Mesendoderm (in vitro differentiated cells): ENCODE results near the gene ERG.
A peak's percentile ranks its signal among the peaks of the same experiment; 100 is the strongest.

ENCODE experiments used
- DNase-seq: peaks from one replicate; pipeline ENCODE4 v3.0.0; 2013
- H2AK5ac ChIP-seq: 2 replicates; pipeline ENCODE4 v1.6.1; 2013; ENCODE audit warnings: low read length, inconsistent platforms
- H2BK120ac ChIP-seq: 2 replicates; pipeline ENCODE4 v1.6.1; 2013; ENCODE audit warnings: low read depth, mild to moderate bottlenecking, low read length, moderate library complexity, mixed read lengths
- H2BK15ac ChIP-seq: replicated peaks from 2 replicates; pipeline ENCODE4 v1.6.1; 2013; ENCODE audit warnings: low read depth, mild to moderate bottlenecking, moderate library complexity
- H2BK5ac ChIP-seq: 2 replicates; pipeline ENCODE4 v1.6.1; 2013; ENCODE audit warnings: low read length, inconsistent platforms
- H3K18ac ChIP-seq: 2 replicates; pipeline ENCODE4 v1.6.1; 2013; ENCODE audit warnings: mild to moderate bottlenecking, low read length, mixed read lengths
- H3K23ac ChIP-seq: one replicate; pipeline ENCODE4 v1.6.1; 2013; ENCODE audit warnings: low read length
- H3K27ac ChIP-seq: 2 replicates; pipeline ENCODE4 v1.5.1; 2013; ENCODE audit warnings: low read depth, mild to moderate bottlenecking, inconsistent platforms, low read length, moderate library complexity
- H3K27me3 ChIP-seq: 2 replicates; pipeline ENCODE4 v1.6.1; 2013; ENCODE audit warnings: low read length, control low read depth, mild to moderate bottlenecking, inconsistent platforms; ENCODE audit not compliant: insufficient read depth, poor library complexity
- H3K36me3 ChIP-seq: 2 replicates; pipeline ENCODE4 v1.6.1; 2013; ENCODE audit warnings: low read length, inconsistent platforms; ENCODE audit not compliant: control insufficient read depth, insufficient read depth
- H3K4ac ChIP-seq: one replicate; pipeline ENCODE4 v1.6.1; 2013; ENCODE audit warnings: low read depth, mild to moderate bottlenecking, low read length, moderate library complexity
- H3K4me1 ChIP-seq: 2 replicates; pipeline ENCODE4 v1.6.1; 2013; ENCODE audit warnings: low read depth, low read length, inconsistent platforms; ENCODE audit not compliant: control insufficient read depth
- H3K4me2 ChIP-seq: 2 replicates; pipeline ENCODE4 v1.6.1; 2013; ENCODE audit warnings: low read length
- H3K4me3 ChIP-seq: 2 replicates; pipeline ENCODE4 v1.5.1; 2013; ENCODE audit warnings: mild to moderate bottlenecking, low read length
- H3K56ac ChIP-seq: one replicate; pipeline ENCODE4 v1.6.1; 2013; ENCODE audit warnings: low read length
- H3K79me1 ChIP-seq: 2 replicates; pipeline ENCODE4 v1.6.1; 2013; ENCODE audit warnings: low read length, inconsistent platforms
- H3K79me2 ChIP-seq: 2 replicates; pipeline ENCODE4 v1.6.1; 2013; ENCODE audit warnings: mild to moderate bottlenecking, low read length; ENCODE audit not compliant: control insufficient read depth, insufficient read depth
- H3K9ac ChIP-seq: 2 replicates; pipeline ENCODE4 v1.6.1; 2013; ENCODE audit warnings: low read length, inconsistent platforms
- H4K5ac ChIP-seq: one replicate; pipeline ENCODE4 v1.6.1; 2013; ENCODE audit warnings: low read length
- H4K8ac ChIP-seq: one replicate; pipeline ENCODE4 v1.6.1; 2013; ENCODE audit warnings: low read depth, mild to moderate bottlenecking, control low read depth, low read length, moderate library complexity
- WGBS: extraction: QIAGEN DNeasy Blood & Tissue Kit; methylation state at CpG from one replicate; pipeline ENCODE4 v1.1.7; 2013; ENCODE audit warnings: low lambda C conversion rate, missing lambda C conversion rate; ENCODE audit not compliant: insufficient coverage; ENCODE audit errors: extremely low coverage; 5-methylcytosine and 5-hydroxymethylcytosine counted together

Gene ERG

DNA sequence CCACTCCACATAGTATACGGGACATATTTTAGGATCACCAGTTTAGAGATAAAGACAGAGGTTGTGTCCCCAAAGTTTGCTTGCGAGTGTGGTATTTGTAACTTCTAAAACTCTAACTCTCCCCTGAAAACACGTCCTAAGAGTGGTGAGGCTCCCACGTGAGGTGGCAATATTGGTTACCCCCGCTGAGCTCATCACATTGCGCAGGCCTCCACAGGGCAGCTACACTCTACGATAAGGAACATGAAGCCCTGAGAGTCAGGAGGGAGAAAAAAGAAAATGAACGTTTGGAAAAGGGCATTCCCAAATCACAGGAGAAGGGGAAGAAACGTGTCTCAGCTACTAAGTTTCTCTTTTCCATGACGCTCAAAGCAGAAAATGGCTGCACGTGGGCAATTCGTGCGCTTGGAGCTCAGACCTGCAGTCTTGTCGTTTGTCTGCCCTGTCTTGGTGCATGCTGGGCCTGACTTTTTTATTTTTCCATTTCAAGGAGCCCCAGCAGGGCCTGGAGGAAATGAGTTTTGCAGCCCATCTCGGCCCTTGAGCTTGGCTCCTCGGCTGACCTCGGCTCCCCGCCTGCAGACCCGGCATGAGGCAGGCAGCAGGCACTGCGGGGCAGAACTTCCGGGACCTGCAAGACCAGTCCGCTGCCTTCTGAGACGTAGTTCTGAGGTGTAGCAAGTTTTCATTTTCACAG lies 25.7 kb downstream of the ERG start:
- H2AK5ac ChIP-seq: no peak overlapping the region
- no peaks in the 10 kb centered on the region for H3K79me2 ChIP-seq

DNA sequence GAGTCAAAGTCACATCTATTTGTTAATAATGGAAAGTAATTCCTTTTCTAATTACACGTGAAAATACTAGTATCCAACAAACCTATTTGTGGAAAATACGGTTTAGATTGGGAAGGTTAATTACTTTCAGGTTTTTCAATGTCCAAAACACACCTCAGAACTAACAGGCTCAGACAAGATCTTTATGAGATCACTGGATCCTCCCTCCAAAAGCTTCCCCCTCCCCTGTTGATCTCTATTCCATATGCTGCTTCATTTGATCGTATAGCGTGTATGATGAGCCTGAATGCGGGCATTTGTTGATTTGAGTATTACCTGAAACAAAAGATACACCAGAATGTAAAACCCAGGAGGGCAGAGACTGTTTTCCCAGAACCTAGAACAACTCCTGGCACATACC lies 26.5 kb downstream of the ERG start:
- no CpG with 5 or more reads among the region's 5 CpGs for WGBS
- no peak overlapping the region for H3K4me2 ChIP-seq

More for the DNA sequence above, 25.7 kb downstream of the ERG start:
- Histone ChIP-seq H3K56ac (peak overlapping the region; percentile 51), H3K27ac (no peak overlapping the region), H3K4me1 (peaks cover 9% of the 10 kb centered on the region), H3K23ac (no peak overlapping the region), H2BK15ac (no peak overlapping the region), H3K9ac (no peak overlapping the region), H3K18ac (no peak overlapping the region), H3K27me3 (no peaks in the 10 kb centered on the region), H2BK5ac (no peak overlapping the region), H4K5ac (peak overlapping the region; percentile 90), H3K4me2 (no peak overlapping the region), H3K36me3 (no peaks in the 10 kb centered on the region), H3K4ac (no peak overlapping the region), H4K8ac (no peak overlapping the region), H3K4me3 (no peak overlapping the region), H3K79me1 (no peaks in the 10 kb centered on the region), H2BK120ac (no peak overlapping the region)
- peak; percentile 58 for DNase-seq
- WGBS: no CpG with 5 or more reads among the region's 23 CpGs

GRCh38 chr21:38470755-38471154 lies 27.5 kb downstream of the ERG start:
- H3K27ac ChIP-seq: no peak overlapping the region
- no peak overlapping the region for H3K4me2 ChIP-seq
- DNase-seq: peak; percentile 29

More for the DNA sequence above, 26.5 kb downstream of the ERG start:
- no peak overlapping the region for H3K4ac ChIP-seq
- no peaks in the 10 kb centered on the region for H3K79me2 ChIP-seq
- H3K9ac ChIP-seq: no peak overlapping the region
- no peak overlapping the region for H2BK120ac ChIP-seq
- no peak overlapping the region for H2AK5ac ChIP-seq
- no peak overlapping the region for H3K23ac ChIP-seq
- no peak overlapping the region for H3K18ac ChIP-seq
- peaks cover 9% of the 10 kb centered on the region for H3K4me1 ChIP-seq
- no peak for DNase-seq
- H2BK5ac ChIP-seq: no peak overlapping the region
- no peak overlapping the region for H4K5ac ChIP-seq
- no peaks in the 10 kb centered on the region for H3K27me3 ChIP-seq
- H3K36me3 ChIP-seq: no peaks in the 10 kb centered on the region
- no peaks in the 10 kb centered on the region for H3K79me1 ChIP-seq
- no peak overlapping the region for H4K8ac ChIP-seq
- H2BK15ac ChIP-seq: no peak overlapping the region
- H3K4me3 ChIP-seq: no peak overlapping the region
- no peak overlapping the region for H3K56ac ChIP-seq
- no peak overlapping the region for H3K27ac ChIP-seq

GRCh38 chr21:38469642-38470041 lies 28.6 kb downstream of the ERG start:
- no peaks in the 10 kb centered on the region for H3K27me3 ChIP-seq
- no peak overlapping the region for H3K4me2 ChIP-seq
- H3K36me3 ChIP-seq: no peaks in the 10 kb centered on the region
- no peak overlapping the region for H3K9ac ChIP-seq
- H3K4ac ChIP-seq: no peak overlapping the region
- H3K18ac ChIP-seq: no peak overlapping the region
- no peak overlapping the region for H3K4me3 ChIP-seq
- no peak overlapping the region for H4K5ac ChIP-seq
- no peaks in the 10 kb centered on the region for H3K79me1 ChIP-seq
- H3K79me2 ChIP-seq: no peaks in the 10 kb centered on the region
- no peak overlapping the region for H2BK120ac ChIP-seq
- H3K27ac ChIP-seq: no peak overlapping the region
- H3K56ac ChIP-seq: no peak overlapping the region
- no peak overlapping the region for H2BK5ac ChIP-seq
- DNase-seq: no peak
- WGBS: no CpG with 5 or more reads among the region's 1 CpG
- H3K23ac ChIP-seq: no peak overlapping the region
- H2AK5ac ChIP-seq: no peak overlapping the region
- H2BK15ac ChIP-seq: no peak overlapping the region
- no peak overlapping the region for H4K8ac ChIP-seq
- peaks cover 8% of the 10 kb centered on the region for H3K4me1 ChIP-seq

More at GRCh38 chr21:38470755-38471154, 27.5 kb downstream of the ERG start:
- no peaks in the 10 kb centered on the region for H3K27me3 ChIP-seq
- H3K79me1 ChIP-seq: no peaks in the 10 kb centered on the region
- H3K23ac ChIP-seq: no peak overlapping the region
- H3K9ac ChIP-seq: no peak overlapping the region
- no peak overlapping the region for H3K4ac ChIP-seq
- H3K36me3 ChIP-seq: no peaks in the 10 kb centered on the region
- no peak overlapping the region for H3K4me3 ChIP-seq
- H2BK15ac ChIP-seq: no peak overlapping the region
- no peak overlapping the region for H4K5ac ChIP-seq
- no peaks in the 10 kb centered on the region for H3K79me2 ChIP-seq
- no peak overlapping the region for H2AK5ac ChIP-seq
- H2BK120ac ChIP-seq: no peak overlapping the region
- H3K56ac ChIP-seq: no peak overlapping the region
- 100% methylated on average over 1 of the region's 3 CpGs for WGBS
- no peak overlapping the region for H2BK5ac ChIP-seq
- H3K4me1 ChIP-seq: peaks cover 9% of the 10 kb centered on the region
- H3K18ac ChIP-seq: no peak overlapping the region
- H4K8ac ChIP-seq: no peak overlapping the region

- no peak overlapping the region for H2BK15ac ChIP-seq
- H2BK5ac ChIP-seq: no peak overlapping the region
- H3K27me3 ChIP-seq: no peaks in the 10 kb centered on the region
- H3K23ac ChIP-seq: no peak overlapping the region
- H2BK120ac ChIP-seq: no peak overlapping the region
- H3K27ac ChIP-seq: no peak overlapping the region
- no CpG with 5 or more reads among the region's 4 CpGs for WGBS
- H3K4me3 ChIP-seq: no peak overlapping the region
- no peak overlapping the region for H3K9ac ChIP-seq
- no peaks in the 10 kb centered on the region for H3K79me2 ChIP-seq
- no peak overlapping the region for H2AK5ac ChIP-seq
- H4K8ac ChIP-seq: no peak overlapping the region
- H3K18ac ChIP-seq: no peak overlapping the region
- no peak overlapping the region for H3K4me2 ChIP-seq
- no peak overlapping the region for H3K56ac ChIP-seq
- H3K36me3 ChIP-seq: no peaks in the 10 kb centered on the region
- H3K79me1 ChIP-seq: no peaks in the 10 kb centered on the region
- H3K4ac ChIP-seq: no peak overlapping the region
- H4K5ac ChIP-seq: no peak overlapping the region
- DNase-seq: no peak
- H3K4me1 ChIP-seq: peaks cover 4% of the 10 kb centered on the region
Observed at GRCh38 chr21:38468989-38469388, 29.3 kb downstream of the ERG start.

GRCh38 chr21:38467911-38468310 lies 30.4 kb downstream of the ERG start:
- H2BK15ac ChIP-seq: no peak overlapping the region
- H3K27ac ChIP-seq: no peak overlapping the region
- H3K27me3 ChIP-seq: no peaks in the 10 kb centered on the region
- WGBS: no CpG with 5 or more reads among the region's 4 CpGs
- no peaks in the 10 kb centered on the region for H3K79me1 ChIP-seq
- H3K4me3 ChIP-seq: no peak overlapping the region
- H3K4me2 ChIP-seq: no peak overlapping the region
- H3K18ac ChIP-seq: no peak overlapping the region
- no peak overlapping the region for H3K9ac ChIP-seq
- no peak overlapping the region for H3K56ac ChIP-seq
- no peaks in the 10 kb centered on the region for H3K36me3 ChIP-seq
- DNase-seq: peak; percentile 89
- H3K4me1 ChIP-seq: peaks cover 3% of the 10 kb centered on the region
- no peak overlapping the region for H3K23ac ChIP-seq
- H3K4ac ChIP-seq: no peak overlapping the region
- no peaks in the 10 kb centered on the region for H3K79me2 ChIP-seq
- H2AK5ac ChIP-seq: no peak overlapping the region
- H2BK5ac ChIP-seq: no peak overlapping the region
- H4K8ac ChIP-seq: no peak overlapping the region
- no peak overlapping the region for H2BK120ac ChIP-seq
- H4K5ac ChIP-seq: no peak overlapping the region
